Spleen (tissue), 7 donors: ENCODE results near the gene PPP5C.

ENCODE experiments used
- POLR2A ChIP-seq, 3 donors: fragments of 450-650 bp; IDR thresholded peaks; one replicate each; pipeline ENCODE4 v1.5.1; 2017; ENCODE audit warnings: antibody characterized with exemption in 3 of 3, mild to moderate bottlenecking in 1 of 3
- POLR2AphosphoS5 ChIP-seq, 3 donors: sonication (generic); formaldehyde crosslinking; IDR thresholded peaks; one replicate each; pipeline ENCODE4 v1.5.1; 2017; ENCODE audit warnings: antibody characterized with exemption in 3 of 3
- TF ChIP-seq, protein P1 (sequence below), 11 experiments: fragments of 200-600 bp in 7 of 11; fragments of 450-650 bp in 4 of 11; sonication (generic) in 4 of 11; IDR thresholded peaks in 8 of 11; conservative IDR thresholded peaks in 3 of 11; 1 replicate in 7 of 11; 2 replicates in 4 of 11; pipeline versions ENCODE4 v1.4.0 to v1.8.0; 2016 to 2021; ENCODE audit warnings: antibody characterized with exemption in 11 of 11, inconsistent platforms in 4 of 11, mild to moderate bottlenecking in 1 of 11
- donor health status: DM: no; HTN: no; CAD: no; lungs with moderate emphysema.
- donor health status: DM: no; HTN: no; CAD: no.
- donor health status: DM: no; HTN: no; CAD: no.

DNA sequence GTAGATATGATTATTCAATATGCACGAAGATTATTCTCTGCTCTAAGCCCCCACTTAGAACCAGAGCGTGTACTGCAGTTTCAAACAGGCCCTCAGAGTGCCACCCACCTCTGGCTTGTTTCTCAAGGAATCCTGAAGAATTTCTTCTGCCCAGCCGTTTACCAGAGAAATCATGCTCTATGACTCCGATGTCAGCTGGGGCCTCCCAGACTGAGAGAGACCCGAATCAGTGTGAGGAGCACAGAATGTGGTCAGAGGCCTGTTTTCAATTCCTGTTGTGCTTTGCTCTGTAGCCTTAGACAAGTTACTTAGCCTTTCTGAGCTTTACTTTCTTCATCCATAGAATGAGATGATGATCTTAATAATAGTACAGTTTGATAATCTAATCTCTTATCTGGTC lies 76.3 kb downstream of the PPP5C start:
- TF ChIP-seq POLR2A (IDR thresholded peaks at IDR 0.05) (no peak), POLR2AphosphoS5 (IDR thresholded peaks at IDR 0.05) (no peak)
- TF ChIP-seq, protein P1, sequence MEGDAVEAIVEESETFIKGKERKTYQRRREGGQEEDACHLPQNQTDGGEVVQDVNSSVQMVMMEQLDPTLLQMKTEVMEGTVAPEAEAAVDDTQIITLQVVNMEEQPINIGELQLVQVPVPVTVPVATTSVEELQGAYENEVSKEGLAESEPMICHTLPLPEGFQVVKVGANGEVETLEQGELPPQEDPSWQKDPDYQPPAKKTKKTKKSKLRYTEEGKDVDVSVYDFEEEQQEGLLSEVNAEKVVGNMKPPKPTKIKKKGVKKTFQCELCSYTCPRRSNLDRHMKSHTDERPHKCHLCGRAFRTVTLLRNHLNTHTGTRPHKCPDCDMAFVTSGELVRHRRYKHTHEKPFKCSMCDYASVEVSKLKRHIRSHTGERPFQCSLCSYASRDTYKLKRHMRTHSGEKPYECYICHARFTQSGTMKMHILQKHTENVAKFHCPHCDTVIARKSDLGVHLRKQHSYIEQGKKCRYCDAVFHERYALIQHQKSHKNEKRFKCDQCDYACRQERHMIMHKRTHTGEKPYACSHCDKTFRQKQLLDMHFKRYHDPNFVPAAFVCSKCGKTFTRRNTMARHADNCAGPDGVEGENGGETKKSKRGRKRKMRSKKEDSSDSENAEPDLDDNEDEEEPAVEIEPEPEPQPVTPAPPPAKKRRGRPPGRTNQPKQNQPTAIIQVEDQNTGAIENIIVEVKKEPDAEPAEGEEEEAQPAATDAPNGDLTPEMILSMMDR (IDR thresholded peaks at IDR 0.05 in 8 of 11, conservative IDR thresholded peaks at IDR 0.05 in 3 of 11): no peak
